HG03469 (cell line): ENCODE data around the gene KIF22.

Experiments used
- ATAC-seq: cut with Tn5 transposase; IDR thresholded peaks from one replicate; pipeline ENCODE4 v1.9.1; 2021; ENCODE audit warnings: mild to moderate bottlenecking, moderate library complexity, moderate number of reproducible peaks; ENCODE audit not compliant: unreplicated experiment

KIF22 gene

GRCh38 chr16:29834079-29834478 lies 43.5 kb downstream of the KIF22 start:
- no peak for ATAC-seq

- no peak for ATAC-seq
Observed at GRCh38 chr16:29835926-29836325, 45.4 kb downstream of the KIF22 start.

GRCh38 chr16:29836623-29837022 lies 46.1 kb downstream of the KIF22 start:
- no peak for ATAC-seq

GRCh38 chr16:29837841-29838240 lies 47.3 kb downstream of the KIF22 start:
- ATAC-seq = no peak

- no peak for ATAC-seq
Observed at GRCh38 chr16:29839822-29840221, 49.3 kb downstream of the KIF22 start.

- ATAC-seq = no peak
Observed at GRCh38 chr16:29840240-29840639, 49.7 kb downstream of the KIF22 start.

GRCh38 chr16:29841631-29842030 lies 51.1 kb downstream of the KIF22 start:
- ATAC-seq = no peak

GRCh38 chr16:29842732-29843346 lies 52.3 kb downstream of the KIF22 start:
- ATAC-seq = no peak

- ATAC-seq = no peak
Observed at GRCh38 chr16:29843931-29844330, 53.4 kb downstream of the KIF22 start.

GRCh38 chr16:29844575-29845331 lies 54.2 kb downstream of the KIF22 start:
- no peak for ATAC-seq

- ATAC-seq = no peak
Observed at GRCh38 chr16:29845656-29846055, 55.1 kb downstream of the KIF22 start.

GRCh38 chr16:29848420-29849297 lies 58.1 kb downstream of the KIF22 start:
- no peak for ATAC-seq

GRCh38 chr16:29849505-29849904 lies 59.0 kb downstream of the KIF22 start:
- ATAC-seq = no peak

GRCh38 chr16:29850998-29851397 lies 60.4 kb downstream of the KIF22 start:
- ATAC-seq = no peak

- no peak for ATAC-seq
Observed at GRCh38 chr16:29852654-29853053, 62.1 kb downstream of the KIF22 start.

GRCh38 chr16:29854520-29855100 lies 64.1 kb downstream of the KIF22 start:
- ATAC-seq = no peak
